ENCODE results near the gene OCRL.
"Not testable (repeated sequence)": the region's sequence is repeated elsewhere in the genome, so short reads cannot be mapped to it uniquely, and the experiment has no call there.

DNA sequence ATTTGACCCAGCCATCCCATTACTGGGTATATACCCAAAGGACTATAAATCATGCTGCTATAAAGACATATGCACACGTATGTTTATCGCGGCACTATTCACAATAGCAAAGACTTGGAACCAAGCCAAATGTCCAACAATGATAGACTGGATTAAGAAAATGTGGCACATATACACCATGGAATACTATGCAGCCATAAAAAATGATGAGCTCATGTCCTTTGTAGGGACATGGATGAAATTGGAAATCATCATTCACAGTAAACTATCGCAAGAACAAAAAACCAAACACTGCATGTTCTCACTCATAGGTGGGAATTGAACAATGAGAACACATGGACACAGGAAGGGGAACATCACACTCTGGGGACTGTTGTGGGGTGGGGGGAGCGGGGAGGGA, 24.3 kb downstream of the OCRL start:
- TF ChIP-seq CTCF, POLR2A (IDR thresholded peaks at IDR 0.05): not testable (repeated sequence)

Measured in uterus (tissue), 2 donors.